SH-SY5Y (cell line): ENCODE data around the gene CPED1.

Source experiments
- GATA2 ChIP-seq: IDR thresholded peaks from 2 replicates; pipeline ENCODE4 v1.6.1; 2011; ENCODE audit warnings: mild to moderate bottlenecking, low read depth, low read length
- GATA3 ChIP-seq: IDR thresholded peaks from 2 replicates; pipeline ENCODE4 v1.6.1; 2011; ENCODE audit warnings: low read depth, mild to moderate bottlenecking, low read length, moderate library complexity

GRCh38 chr7:121323515-121324302 lies 335.2 kb downstream of the CPED1 start:
- TF ChIP-seq GATA2 (no peak), GATA3 (no peak)
